Right kidney (tissue), 1 donor: Measurements from ENCODE around the gene A2ML1.
"Not testable (repeated sequence)": the region's sequence is repeated elsewhere in the genome, so short reads cannot be mapped to it uniquely, and the experiment has no call there.

Source experiments
- DNase-seq: peaks from one replicate; pipeline ENCODE4 v3.0.0-alpha.2; 2016

A2ML1 gene

DNA sequence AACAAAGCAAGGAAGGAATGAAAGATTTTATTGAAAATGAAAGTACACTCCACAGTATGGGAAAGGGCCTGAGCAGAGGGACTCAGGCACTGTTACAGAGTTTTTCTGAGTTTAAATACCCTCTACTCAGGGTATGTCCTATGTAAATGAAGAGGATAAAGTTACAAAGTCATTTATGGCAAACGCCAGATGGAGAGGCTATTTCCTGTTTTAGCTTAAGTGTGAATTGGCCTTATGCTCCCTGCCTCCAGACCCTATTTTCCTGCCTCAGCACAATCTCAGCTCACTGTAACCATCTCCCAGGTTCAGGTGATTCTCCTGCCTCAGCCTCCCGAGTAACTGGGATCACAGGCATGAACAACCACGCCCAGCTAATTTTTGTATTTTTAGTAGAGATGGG is 85.1 kb downstream of the A2ML1 start:
- DNase-seq = no peak

DNA sequence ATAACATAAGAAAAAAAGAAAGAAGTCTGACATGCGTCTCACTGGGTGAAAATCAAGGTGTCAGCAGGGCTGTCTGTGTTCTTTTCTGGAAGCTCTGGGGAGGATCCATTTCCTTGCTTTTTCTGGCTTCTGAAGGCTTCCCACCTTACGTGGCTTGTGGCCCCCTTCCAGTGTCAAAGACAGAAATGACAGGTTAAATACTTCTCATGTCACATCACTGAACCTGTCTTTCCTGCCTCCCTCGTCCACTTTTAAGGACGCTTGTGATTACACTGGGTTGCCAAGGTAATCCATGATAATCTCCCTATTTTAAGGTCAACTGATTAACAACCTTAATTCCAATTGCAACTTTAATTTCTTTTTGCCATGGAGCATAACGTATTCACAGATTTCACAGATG is 87.3 kb downstream of the A2ML1 start:
- DNase-seq = no peak

DNA sequence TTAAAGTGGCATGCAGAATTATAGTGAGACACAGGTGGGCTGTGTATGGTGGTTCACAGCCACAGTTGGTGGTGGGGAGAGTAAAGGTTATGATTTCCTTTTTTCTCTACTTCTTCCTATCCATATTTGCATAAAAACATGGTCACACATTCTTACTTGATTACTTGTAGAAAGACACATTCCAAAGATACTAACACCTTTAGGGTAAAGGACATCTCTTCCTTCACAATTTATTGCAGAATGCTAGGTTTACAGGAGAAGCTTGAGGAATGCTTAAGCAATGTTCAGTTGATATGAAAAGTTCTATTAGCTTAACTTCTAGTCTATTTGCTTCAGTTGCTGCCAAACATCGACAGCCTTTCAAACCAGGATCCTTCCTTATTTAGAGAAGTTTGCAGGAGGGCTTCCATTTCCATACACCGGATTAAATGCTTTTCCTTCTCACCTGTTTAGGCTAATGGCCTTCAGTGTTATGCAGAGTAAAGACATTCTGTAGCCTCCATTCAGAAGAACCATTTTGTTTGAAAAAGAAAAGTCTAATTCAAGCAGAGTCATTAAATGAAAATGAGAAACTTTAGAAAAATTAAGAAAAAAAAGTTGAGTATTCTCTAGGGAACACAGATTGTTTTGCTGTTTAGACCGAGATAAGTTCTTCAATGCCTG is 89.3 kb downstream of the A2ML1 start:
- no peak for DNase-seq

DNA sequence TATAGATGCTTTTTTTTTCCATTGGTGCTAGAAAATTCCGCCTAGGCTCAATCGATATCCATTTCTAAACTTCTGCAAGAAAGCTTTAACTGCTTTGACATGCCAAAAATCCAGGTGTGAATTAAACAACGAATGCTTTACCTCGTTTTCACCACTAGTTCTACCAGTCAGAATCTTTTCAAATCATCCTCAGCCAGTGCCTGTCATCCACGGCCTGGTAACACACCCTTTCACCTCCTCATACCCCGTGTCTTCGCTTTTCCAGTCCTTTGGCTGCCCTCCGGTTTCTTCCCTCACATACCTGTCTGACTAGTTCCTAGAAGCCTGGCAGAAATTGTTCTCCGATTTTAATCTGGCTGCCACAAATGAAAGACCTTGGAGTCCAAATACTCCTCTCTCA is 90.5 kb downstream of the A2ML1 start:
- DNase-seq = no peak

- DNase-seq = no peak
These were observed 91.2 kb downstream of the A2ML1 start for GRCh38 chr12:8913702-8914032.

GRCh38 chr12:8914033-8914715 is 91.8 kb downstream of the A2ML1 start, which contains the start of gene PHC1:
PHC1 (plus strand) TSS chr12:8914509; CDS start chr12:8917678, 3,169 bp downstream.
- peak; percentile 96 for DNase-seq

GRCh38 chr12:8914716-8915526 is 92.5 kb downstream of the A2ML1 start:
- peak; percentile 82 for DNase-seq

- no peak for DNase-seq
These were observed 93.7 kb downstream of the A2ML1 start for GRCh38 chr12:8916154-8916553.

DNA sequence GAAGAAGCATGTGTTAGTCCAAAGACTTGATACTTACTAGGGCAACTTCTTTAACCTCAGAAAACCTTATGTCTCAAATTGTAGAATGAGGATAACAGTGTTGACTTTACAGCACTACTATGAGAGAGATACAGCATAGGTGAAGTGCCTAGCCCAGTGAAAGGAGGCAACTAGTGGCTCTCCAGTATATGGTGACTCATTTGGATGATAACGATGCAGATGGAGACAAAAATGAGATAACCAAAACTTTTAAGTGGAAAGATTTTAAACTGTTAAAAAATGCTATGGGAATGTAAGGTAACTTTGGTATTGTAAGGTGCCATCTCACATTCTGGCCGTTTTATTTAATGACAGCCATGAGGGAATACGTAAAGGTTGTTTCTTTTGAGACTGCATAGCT is 94.6 kb downstream of the A2ML1 start:
- no peak for DNase-seq

DNA sequence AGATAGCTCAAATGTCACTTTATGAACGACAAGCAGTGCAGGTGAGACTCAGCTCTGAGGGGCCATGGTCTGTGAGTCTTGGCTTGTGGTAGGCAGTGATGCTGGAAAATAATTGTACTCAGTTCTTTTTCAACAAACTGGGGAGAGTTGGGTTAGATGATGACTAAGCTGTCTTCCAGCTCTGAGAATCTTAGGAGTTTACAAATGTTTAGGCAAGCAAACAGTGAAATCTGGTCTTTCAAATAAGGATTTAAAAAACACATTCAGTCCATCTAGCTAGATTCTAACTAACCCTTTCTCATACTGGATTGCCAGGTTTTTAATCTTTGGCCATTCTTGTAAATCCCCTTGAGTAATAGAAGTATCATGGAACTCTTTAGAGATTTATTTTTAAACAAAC is 95.3 kb downstream of the A2ML1 start:
- no peak for DNase-seq

- DNase-seq = not testable (repeated sequence)
These were observed 97.2 kb downstream of the A2ML1 start for GRCh38 chr12:8919643-8920042.

GRCh38 chr12:8922544-8922943 is 100.1 kb downstream of the A2ML1 start:
- no peak for DNase-seq
